ENCODE measurements around the gene PUM1. TPM values are rescaled to one million over a fixed set of nuclear protein-coding genes. Genes with fewer than 3 reads are reported as not detected.

Gene PUM1
- total and polyA plus RNA-seq, 10 of the 15 experiments (the other 5 are each of a cell fraction or from before 2014, with no cell fraction given): 21.4 to 75.3 (median 42.4) TPM

GRCh38 chr1:31041529-31041928, 24.0 kb downstream of the PUM1 start:
- ATAC-seq (no peak), FAIRE-seq (no peak), DNase-seq (ENCODE audit: low read depth, low spot score) (no peak)
- intact Hi-C loops (cut with micrococcal nuclease; ENCODE audit: unreplicated experiment) (no loop called here), in situ Hi-C loops (cut with MboI) (no loop called here)
- Histone ChIP-seq H3K27ac (ENCODE audit: control insufficient read depth, insufficient read depth) (no peak overlapping the region), H3K4me2 (ENCODE audit: control insufficient read depth, insufficient read depth) (no peak overlapping the region), H3K9me3 (replicated peaks; ENCODE audit: control insufficient read depth, insufficient read depth, low read length) (peaks cover 1% of the 10 kb centered on the region; the same call in 2 of the 3 replicates), H4K20me1 (ENCODE audit: control insufficient read depth, insufficient read depth) (peaks cover 2% of the 10 kb centered on the region), H2AFZ (ENCODE audit: control insufficient read depth, low read depth, low read length) (no peak overlapping the region), H3K27me3 (replicated peaks in 1 of 2; ENCODE audit: control insufficient read depth in 2 of 2, insufficient read depth in 2 of 2, low read length in 1 of 2) (no peaks in the 10 kb centered on the region), H3K79me2 (ENCODE audit: control insufficient read depth, insufficient read depth, low read length) (peaks cover 82% of the 10 kb centered on the region), H3K4me3 (no peak overlapping the region), H3K9ac (ENCODE audit: control insufficient read depth, insufficient read depth, low read length) (no peak overlapping the region), H3K36me3 (ENCODE audit: control insufficient read depth in 2 of 2, insufficient read depth in 2 of 2, low read length in 1 of 2) (peaks cover 5 to 30% of the 10 kb centered on the region in 2 experiments), H3K4me1 (ENCODE audit: control insufficient read depth, insufficient read depth, low read length) (no peaks in the 10 kb centered on the region; the same call in 1 of the 2 replicates)
- BruUV-seq (replicated peaks): no TSS peak
- no peak for TF ChIP-seq NFXL1 (IDR thresholded peaks at IDR 0.05; ENCODE audit: borderline replicate concordance)
- no peak for TF ChIP-seq CHD2 (IDR thresholded peaks at IDR 0.05; ENCODE audit: borderline replicate concordance, low read depth, low read length)
- no peak for TF ChIP-seq GATAD2B (conservative IDR thresholded peaks at IDR 0.05; ENCODE audit: low read depth)
- no peak for TF ChIP-seq RUNX3 (IDR thresholded peaks at IDR 0.05; ENCODE audit: low read length)
- no peak for TF ChIP-seq LARP7 (IDR thresholded peaks at IDR 0.05)
- TF ChIP-seq MTA2 (IDR thresholded peaks at IDR 0.05; ENCODE audit: low read depth): no peak
- TF ChIP-seq FOXM1 (IDR thresholded peaks at IDR 0.05; ENCODE audit: low read depth, low read length): no peak
- TF ChIP-seq NRF1 (conservative IDR thresholded peaks at IDR 0.05; ENCODE audit: low read depth, low read length): no peak
- TF ChIP-seq ZNF592 (IDR thresholded peaks at IDR 0.05): no peak
- TF ChIP-seq, protein P1, sequence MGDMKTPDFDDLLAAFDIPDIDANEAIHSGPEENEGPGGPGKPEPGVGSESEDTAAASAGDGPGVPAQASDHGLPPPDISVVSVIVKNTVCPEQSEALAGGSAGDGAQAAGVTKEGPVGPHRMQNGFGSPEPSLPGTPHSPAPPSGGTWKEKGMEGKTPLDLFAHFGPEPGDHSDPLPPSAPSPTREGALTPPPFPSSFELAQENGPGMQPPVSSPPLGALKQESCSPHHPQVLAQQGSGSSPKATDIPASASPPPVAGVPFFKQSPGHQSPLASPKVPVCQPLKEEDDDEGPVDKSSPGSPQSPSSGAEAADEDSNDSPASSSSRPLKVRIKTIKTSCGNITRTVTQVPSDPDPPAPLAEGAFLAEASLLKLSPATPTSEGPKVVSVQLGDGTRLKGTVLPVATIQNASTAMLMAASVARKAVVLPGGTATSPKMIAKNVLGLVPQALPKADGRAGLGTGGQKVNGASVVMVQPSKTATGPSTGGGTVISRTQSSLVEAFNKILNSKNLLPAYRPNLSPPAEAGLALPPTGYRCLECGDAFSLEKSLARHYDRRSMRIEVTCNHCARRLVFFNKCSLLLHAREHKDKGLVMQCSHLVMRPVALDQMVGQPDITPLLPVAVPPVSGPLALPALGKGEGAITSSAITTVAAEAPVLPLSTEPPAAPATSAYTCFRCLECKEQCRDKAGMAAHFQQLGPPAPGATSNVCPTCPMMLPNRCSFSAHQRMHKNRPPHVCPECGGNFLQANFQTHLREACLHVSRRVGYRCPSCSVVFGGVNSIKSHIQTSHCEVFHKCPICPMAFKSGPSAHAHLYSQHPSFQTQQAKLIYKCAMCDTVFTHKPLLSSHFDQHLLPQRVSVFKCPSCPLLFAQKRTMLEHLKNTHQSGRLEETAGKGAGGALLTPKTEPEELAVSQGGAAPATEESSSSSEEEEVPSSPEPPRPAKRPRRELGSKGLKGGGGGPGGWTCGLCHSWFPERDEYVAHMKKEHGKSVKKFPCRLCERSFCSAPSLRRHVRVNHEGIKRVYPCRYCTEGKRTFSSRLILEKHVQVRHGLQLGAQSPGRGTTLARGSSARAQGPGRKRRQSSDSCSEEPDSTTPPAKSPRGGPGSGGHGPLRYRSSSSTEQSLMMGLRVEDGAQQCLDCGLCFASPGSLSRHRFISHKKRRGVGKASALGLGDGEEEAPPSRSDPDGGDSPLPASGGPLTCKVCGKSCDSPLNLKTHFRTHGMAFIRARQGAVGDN (IDR thresholded peaks at IDR 0.05): no peak
- TF ChIP-seq NFYA (IDR thresholded peaks at IDR 0.05; ENCODE audit: borderline replicate concordance, low read depth, low read length): no peak
- no peak for TF ChIP-seq SP1 (IDR thresholded peaks at IDR 0.05; ENCODE audit: low read depth, low read length)
- SMC1A ChIA-PET (ENCODE audit: uncharacterized antibody, unreplicated experiment): interaction anchor here (0.9 to 2.2 kb wide), 3 partner anchors 10 to 23 kb away, joined by 3 to 7 read pairs (median 5); no protein-coding TSS in a partner anchor
- POLR2A ChIA-PET: no interaction called here
- CTCF ChIA-PET: interaction anchor here (0.9 to 1.2 kb wide), 2 partner anchors 23 to 39 kb away, joined by 3 to 5 read pairs; no protein-coding TSS in a partner anchor
- RAD21 ChIA-PET (ENCODE audit: unreplicated experiment): interaction anchor here (0.6 kb wide), 1 partner anchor 14 kb away, joined by 4 read pairs; no protein-coding TSS in a partner anchor

Measured in GM12878 (cell line).